GM12878 (cell line): ENCODE results near the gene PRRT4. TPM values are rescaled to one million over a fixed set of nuclear protein-coding genes. Genes with fewer than 3 reads are reported as not detected.

Experiments used
- ATF3 ChIP-seq: IDR thresholded peaks from 2 replicates; pipeline ENCODE4 v1.6.1; 2011; ENCODE audit warnings: low read depth, mild to moderate bottlenecking, low read length, moderate library complexity, borderline replicate concordance; ENCODE audit errors: extremely low read depth
- ATF7 ChIP-seq: fragments of 450-650 bp; IDR thresholded peaks from 2 replicates; pipeline ENCODE4 v1.6.1; 2016; ENCODE audit warnings: low read depth, mild to moderate bottlenecking
- BACH1 ChIP-seq: fragments of 450-650 bp; IDR thresholded peaks from 2 replicates; pipeline ENCODE4 v1.6.1; 2017; ENCODE audit warnings: mild to moderate bottlenecking, borderline replicate concordance
- BCL11A ChIP-seq: IDR thresholded peaks from 2 replicates; pipeline ENCODE4 v1.6.1; 2011; ENCODE audit warnings: low read depth, low read length
- CBX5 ChIP-seq: sonication (generic); IDR thresholded peaks from 2 replicates; pipeline ENCODE4 v1.6.1; 2016; ENCODE audit warnings: low read depth, moderate library complexity, mild to moderate bottlenecking, inconsistent platforms
- CREB1 ChIP-seq: IDR thresholded peaks from 2 replicates; pipeline ENCODE4 v1.6.1; 2012; ENCODE audit warnings: low read depth, mild to moderate bottlenecking, inconsistent platforms
- DPF2 ChIP-seq: fragments of 450-650 bp; IDR thresholded peaks from 2 replicates; pipeline ENCODE4 v1.6.1; 2017; ENCODE audit warnings: mild to moderate bottlenecking
- EGR1 ChIP-seq, 2 experiments: IDR thresholded peaks; 1 replicate in 1 of 2; 2 replicates in 1 of 2; pipeline ENCODE4 v1.6.1; 2011 to 2012; ENCODE audit warnings: low read depth in 2 of 2, low read length in 2 of 2, borderline replicate concordance in 1 of 2, mild to moderate bottlenecking in 1 of 2, moderate library complexity in 1 of 2
- HDAC2 ChIP-seq: fragments of 200-600 bp; sonication (generic); IDR thresholded peaks from 2 replicates; pipeline ENCODE4 v1.6.1; 2017
- HDAC6 ChIP-seq: fragments of 200-600 bp; sonication (generic); IDR thresholded peaks from one replicate; pipeline ENCODE4 v1.8.0; 2017; ENCODE audit warnings: antibody characterized with exemption; ENCODE audit not compliant: unreplicated experiment
- IKZF1 ChIP-seq: fragments of 450-650 bp; conservative IDR thresholded peaks from 2 replicates; pipeline ENCODE4 v1.6.1; 2017; ENCODE audit warnings: antibody characterized with exemption, mild to moderate bottlenecking
- IRF3 ChIP-seq: fragments of 450-650 bp; IDR thresholded peaks from 2 replicates; pipeline ENCODE4 v1.6.1; 2014; ENCODE audit warnings: mild to moderate bottlenecking
- JUND ChIP-seq: IDR thresholded peaks from 2 replicates; pipeline ENCODE4 v1.6.1; 2012; ENCODE audit warnings: low read depth, mild to moderate bottlenecking, low read length, improper control_type of control experiment, moderate library complexity
- LARP7 ChIP-seq: fragments of 450-650 bp; IDR thresholded peaks from 2 replicates; pipeline ENCODE4 v1.6.1; 2017; ENCODE audit warnings: mild to moderate bottlenecking
- NFIC ChIP-seq: IDR thresholded peaks from 2 replicates; pipeline ENCODE4 v1.6.1; 2012; ENCODE audit warnings: low read depth, mild to moderate bottlenecking, inconsistent platforms, low read length, moderate library complexity
- NR2F1 ChIP-seq: fragments of 450-650 bp; conservative IDR thresholded peaks from 2 replicates; pipeline ENCODE4 v1.6.1; 2017; ENCODE audit warnings: mild to moderate bottlenecking
- PAX5 ChIP-seq: IDR thresholded peaks from 2 replicates; pipeline ENCODE4 v1.6.1; 2011; ENCODE audit warnings: low read depth, low read length, borderline replicate concordance
- POLR2AphosphoS2 ChIP-seq: IDR thresholded peaks from 2 replicates; pipeline ENCODE4 v1.6.1; 2011; ENCODE audit warnings: low read depth, mild to moderate bottlenecking, low read length, improper control_type of control experiment, moderate library complexity
- SIN3A ChIP-seq: IDR thresholded peaks from 2 replicates; pipeline ENCODE4 v1.6.1; 2012; ENCODE audit warnings: low read depth, low read length, improper control_type of control experiment
- SMAD1 ChIP-seq: fragments of 450-650 bp; IDR thresholded peaks from 2 replicates; pipeline ENCODE4 v1.6.1; 2018; ENCODE audit warnings: mild to moderate bottlenecking, low read depth; ENCODE audit not compliant: partially characterized antibody
- SRF ChIP-seq, 2 experiments: IDR thresholded peaks; 2 replicates each; pipeline ENCODE4 v1.6.1; 2011; ENCODE audit warnings: low read depth in 2 of 2, low read length in 2 of 2, mild to moderate bottlenecking in 1 of 2, moderate library complexity in 1 of 2
- SUZ12 ChIP-seq: fragments of 200-600 bp; sonication (generic); IDR thresholded peaks from one replicate; pipeline ENCODE4 v1.6.1; 2018; ENCODE audit warnings: antibody characterized with exemption, mild to moderate bottlenecking; ENCODE audit not compliant: unreplicated experiment
- TAF1 ChIP-seq: IDR thresholded peaks from 2 replicates; pipeline ENCODE4 v1.6.1; 2011; ENCODE audit warnings: mild to moderate bottlenecking, low read depth, low read length, borderline replicate concordance
- YY1 ChIP-seq: IDR thresholded peaks from 2 replicates; pipeline ENCODE4 v1.6.1; 2011; ENCODE audit warnings: low read depth, mild to moderate bottlenecking, low read length
- ZBED1 ChIP-seq: IDR thresholded peaks from 2 replicates; pipeline ENCODE4 v1.6.1; 2016; ENCODE audit warnings: borderline replicate concordance
- ZBTB33 ChIP-seq: fragments of 450-650 bp; IDR thresholded peaks from 2 replicates; pipeline ENCODE4 v1.6.1; 2017; ENCODE audit warnings: mild to moderate bottlenecking
- ZNF384 ChIP-seq: IDR thresholded peaks from 2 replicates; pipeline ENCODE4 v1.6.1; 2012; ENCODE audit warnings: low read depth, mild to moderate bottlenecking, low read length, improper control_type of control experiment, borderline replicate concordance
- ZZZ3 ChIP-seq: IDR thresholded peaks from 2 replicates; pipeline ENCODE4 v1.6.1; 2011; ENCODE audit warnings: low read depth; ENCODE audit not compliant: control insufficient read depth, insufficient read length
- polyA plus RNA-seq, 11 experiments: library from polyadenylated mRNA; depleted of rRNA in 4 of 11; unstranded in 6 of 11; stranded (reverse) in 5 of 11; fragments of >200 nt; fragmentation: Nextera tagmentation in 4 of 11; fragmentation: Illumina TruSeq in 1 of 11; extraction: Ambion mirVana in 4 of 11; extraction: Trizol in 1 of 11; gene quantifications; 1 replicate in 1 of 11; 2 replicates in 10 of 11; pipeline versions ENCODE4 v1.2.1 to v1.2.3, GENCODE V29; 2011 to 2016; ENCODE audit warnings: inconsistent platforms in 2 of 11, missing spikeins in 2 of 11, low read depth in 1 of 11
- total RNA-seq, 4 experiments: library from RNA; depleted of rRNA in 3 of 4; stranded (reverse); fragments of >200 nt in 3 of 4; fragmentation: Illumina TruSeq in 1 of 4; extraction: Trizol in 1 of 4; gene quantifications; 2 replicates each; pipeline versions ENCODE4 v1.2.1 to v1.2.3, GENCODE V29; 2013 to 2021
- TF ChIP-seq, protein P1 (sequence below): IDR thresholded peaks from 2 replicates; pipeline ENCODE4 v1.6.1; 2011; ENCODE audit warnings: mild to moderate bottlenecking, low read depth, low read length, moderate library complexity; ENCODE audit not compliant: insufficient replicate concordance

Gene PRRT4
- total and polyA plus RNA-seq, 10 of the 15 experiments (the other 5 are each of a cell fraction or from before 2014, with no cell fraction given), result not detected

DNA sequence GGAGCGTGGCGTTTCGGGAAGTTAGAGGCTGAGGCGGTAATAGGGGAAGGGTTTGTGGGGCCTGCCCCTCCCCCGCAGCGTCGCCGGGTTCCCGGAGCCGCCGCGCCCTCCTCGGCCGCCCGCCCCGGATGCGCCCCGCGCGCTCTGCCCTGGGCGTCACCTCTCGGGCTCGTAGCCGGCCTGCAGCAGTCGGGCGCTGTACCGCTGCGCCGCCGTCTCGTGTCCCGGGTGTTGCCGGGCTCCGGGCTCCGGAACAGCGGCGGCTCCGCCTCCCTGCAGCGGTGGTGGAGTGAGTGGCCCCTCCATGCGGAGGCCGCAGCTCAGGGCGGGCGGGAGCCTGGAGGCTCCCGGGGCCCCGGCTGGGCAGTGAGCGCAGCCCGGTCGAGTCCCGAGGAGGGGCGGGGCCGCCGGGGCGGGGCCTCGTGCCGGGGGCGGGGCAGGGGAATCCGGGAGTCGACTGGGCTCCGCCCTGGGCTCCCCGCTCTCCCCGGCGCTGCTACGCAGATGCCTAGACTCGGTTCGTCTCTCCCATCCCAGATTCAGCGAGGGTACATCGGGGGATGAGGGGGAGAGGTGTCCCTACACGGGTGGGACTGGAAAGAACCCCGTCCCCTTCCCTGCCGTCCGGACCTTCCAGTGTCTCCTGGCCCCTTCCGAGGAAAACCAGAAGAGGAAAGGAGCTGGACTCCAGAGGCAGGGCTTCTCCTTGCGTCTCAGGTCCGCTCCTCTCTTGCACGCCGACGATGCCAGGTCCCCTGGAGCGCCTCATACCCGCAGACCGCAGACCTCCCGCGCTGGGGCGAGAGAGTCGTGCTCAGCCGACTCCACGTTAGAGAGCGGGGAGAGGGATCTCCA lies 48.3 kb upstream of the PRRT4 start, which contains the start of gene IMPDH1 (continued):
- TF ChIP-seq BACH1 (peak; percentile 67), ATF7 (no peak), SRF (IDR thresholded peaks at IDR 0.05; ENCODE audit: low read depth in 2 of 2, low read length in 2 of 2) (no peak), JUND (no peak), ZBED1 (no peak), SMAD1 (no peak), NFIC (no peak), ATF3 (no peak), YY1 (no peak), SIN3A (no peak; the same call in none of the 2 replicates), HDAC6 (no peak), TAF1 (0 out of 2 replicates have a peak, but pooled peaks have one; percentile 19), IKZF1 (peak; percentile 77), ZZZ3 (no peak), ZBTB33 (no peak), DPF2 (no peak; the same call in none of the 2 replicates), CREB1 (no peak), HDAC2 (no peak), PAX5 (no peak), IRF3 (no peak), BCL11A (no peak), LARP7 (peak; percentile 87), NR2F1 (peak; percentile 68), CBX5 (no peak), POLR2AphosphoS2 (no peak), SUZ12 (no peak), EGR1 (IDR thresholded peaks at IDR 0.05; ENCODE audit: borderline replicate concordance in 1 of 2, low read depth in 2 of 2, low read length in 2 of 2) (no peak), ZNF384 (no peak)
- TF ChIP-seq, protein P1, sequence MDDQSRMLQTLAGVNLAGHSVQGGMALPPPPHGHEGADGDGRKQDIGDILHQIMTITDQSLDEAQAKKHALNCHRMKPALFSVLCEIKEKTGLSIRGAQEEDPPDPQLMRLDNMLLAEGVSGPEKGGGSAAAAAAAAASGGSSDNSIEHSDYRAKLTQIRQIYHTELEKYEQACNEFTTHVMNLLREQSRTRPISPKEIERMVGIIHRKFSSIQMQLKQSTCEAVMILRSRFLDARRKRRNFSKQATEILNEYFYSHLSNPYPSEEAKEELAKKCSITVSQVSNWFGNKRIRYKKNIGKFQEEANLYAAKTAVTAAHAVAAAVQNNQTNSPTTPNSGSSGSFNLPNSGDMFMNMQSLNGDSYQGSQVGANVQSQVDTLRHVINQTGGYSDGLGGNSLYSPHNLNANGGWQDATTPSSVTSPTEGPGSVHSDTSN, result no peak
